HG02938 (cell line): ENCODE measurements around the gene PEX6.

ENCODE experiments used
- ATAC-seq: cut with Tn5 transposase; IDR thresholded peaks from one replicate; pipeline ENCODE4 v1.9.1; 2021; ENCODE audit warnings: mild to moderate bottlenecking, moderate library complexity; ENCODE audit not compliant: unreplicated experiment

The PEX6 gene

GRCh38 chr6:42938428-42938796 lies 40.6 kb downstream of the PEX6 start:
- no peak for ATAC-seq

DNA sequence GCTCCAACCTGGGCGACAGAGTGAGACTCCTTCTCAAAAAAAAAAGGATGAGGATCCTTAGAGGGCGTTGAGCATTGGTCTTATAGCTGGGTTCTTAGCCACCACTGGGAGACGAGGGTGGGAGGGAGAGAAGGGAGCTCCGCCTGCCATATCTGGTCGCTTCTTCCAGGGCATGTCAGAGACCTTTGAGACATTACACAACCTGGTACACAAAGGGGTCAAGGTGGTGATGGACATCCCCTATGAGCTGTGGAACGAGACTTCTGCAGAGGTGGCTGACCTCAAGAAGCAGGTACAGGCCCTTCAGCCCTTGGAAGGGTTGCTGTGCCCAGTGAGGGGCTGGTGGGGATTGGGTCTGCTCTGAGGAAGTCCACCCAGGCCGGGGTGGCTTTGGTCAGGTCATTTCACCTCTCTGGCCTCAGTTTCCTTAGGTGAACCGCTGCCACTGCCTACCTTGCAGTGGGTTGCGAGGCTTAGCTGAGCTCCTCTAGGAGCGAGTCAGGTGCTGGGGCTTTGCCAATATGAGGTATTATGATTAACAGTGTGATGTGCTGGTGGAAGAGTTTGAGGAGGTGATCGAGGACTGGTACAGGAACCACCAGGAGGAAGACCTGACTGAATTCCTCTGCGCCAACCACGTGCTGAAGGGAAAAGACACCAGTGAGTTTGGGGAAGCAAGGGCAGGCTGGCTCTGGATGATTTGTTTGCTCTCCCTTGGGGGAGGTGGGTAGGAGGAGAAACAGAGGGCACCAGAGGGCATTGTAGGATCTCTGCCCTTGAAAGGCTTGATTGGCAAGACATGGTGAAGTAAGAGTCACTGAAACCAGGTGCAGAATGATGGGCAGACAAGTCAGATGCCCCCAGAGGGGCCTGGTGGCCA lies 41.2 kb downstream of the PEX6 start:
- ATAC-seq: no peak

- ATAC-seq: no peak
Measured at GRCh38 chr6:42936398-42936797, 42.6 kb downstream of the PEX6 start.

GRCh38 chr6:42935322-42935721 lies 43.7 kb downstream of the PEX6 start:
- ATAC-seq: no peak

GRCh38 chr6:42933205-42933604 lies 45.8 kb downstream of the PEX6 start:
- ATAC-seq: no peak

DNA sequence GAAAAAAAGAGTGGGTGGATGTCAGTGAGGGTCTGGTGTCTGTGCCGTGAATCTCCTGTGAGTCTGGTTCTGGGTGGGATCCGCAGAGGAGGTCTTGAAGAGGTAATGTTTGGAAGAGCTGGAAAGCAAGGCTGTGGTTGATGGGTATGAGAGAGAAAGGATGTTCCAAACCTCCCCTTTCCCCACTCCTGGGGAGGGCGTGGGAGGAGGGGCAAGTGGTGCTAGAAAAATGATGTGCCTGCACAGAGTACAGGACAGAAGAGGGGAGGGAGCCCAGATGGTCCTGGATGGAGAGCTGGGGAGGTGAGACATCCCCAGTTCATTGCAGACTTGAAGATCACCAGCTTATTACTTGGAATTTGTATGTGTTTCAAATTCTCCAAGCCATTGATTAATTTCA lies 46.6 kb downstream of the PEX6 start:
- no peak for ATAC-seq

DNA sequence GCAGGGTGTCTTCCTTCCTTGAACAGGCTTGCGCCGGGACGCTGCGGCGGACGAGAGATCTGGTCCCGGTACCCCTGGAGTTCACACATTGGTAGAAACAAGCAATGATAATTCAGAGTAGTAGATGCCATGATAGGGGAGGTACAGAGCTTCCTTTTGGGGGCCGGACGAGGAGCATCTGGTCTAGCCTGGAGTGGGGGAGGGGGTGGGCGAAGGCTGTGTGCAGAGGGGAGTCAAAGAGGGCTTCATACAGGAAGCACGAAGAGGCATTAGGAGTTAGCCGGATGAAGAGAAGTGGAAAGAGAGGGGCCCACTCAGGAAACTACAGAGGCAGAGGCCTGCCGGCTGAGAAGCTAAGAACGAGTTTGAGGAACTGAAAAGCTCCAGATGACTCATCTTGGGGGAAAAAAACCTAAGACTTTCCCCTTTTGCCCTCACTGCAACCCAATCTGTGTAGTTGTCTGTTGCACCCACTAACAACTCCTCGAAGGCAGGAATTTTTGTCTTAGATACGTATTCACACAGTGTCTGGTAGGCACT lies 49.1 kb downstream of the PEX6 start:
- peak; percentile 61 for ATAC-seq

GRCh38 chr6:42928986-42929820 lies 49.8 kb downstream of the PEX6 start, which contains the start of gene CNPY3:
Gene CNPY3, plus strand, starts transcription at chr6:42929480. Its CDS starts 91 bp downstream, at chr6:42929571.
- ATAC-seq: peak; percentile 69

- no peak for ATAC-seq
Measured at GRCh38 chr6:42925248-42925857, 53.6 kb downstream of the PEX6 start.

DNA sequence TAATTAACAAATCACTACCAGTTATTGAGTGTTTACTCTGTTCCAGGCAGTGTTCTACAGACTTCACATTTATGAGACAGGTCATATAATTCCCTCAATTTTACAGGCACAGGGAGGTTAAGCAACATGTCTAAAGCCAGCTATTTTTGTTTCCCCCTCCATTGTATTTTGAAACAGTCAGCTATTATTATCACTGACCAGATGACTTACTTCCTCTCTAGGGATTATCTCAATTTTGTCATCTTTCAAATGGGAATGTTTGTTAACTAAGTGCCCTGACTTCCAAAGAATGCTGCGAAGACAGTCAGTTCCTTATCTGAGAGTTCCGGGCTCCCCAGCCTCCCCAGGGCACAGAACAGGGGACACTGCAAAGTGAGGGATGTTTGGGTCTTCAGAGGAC lies 55.3 kb downstream of the PEX6 start:
- no peak for ATAC-seq

GRCh38 chr6:42921801-42922200 lies 57.2 kb downstream of the PEX6 start:
- no peak for ATAC-seq

DNA sequence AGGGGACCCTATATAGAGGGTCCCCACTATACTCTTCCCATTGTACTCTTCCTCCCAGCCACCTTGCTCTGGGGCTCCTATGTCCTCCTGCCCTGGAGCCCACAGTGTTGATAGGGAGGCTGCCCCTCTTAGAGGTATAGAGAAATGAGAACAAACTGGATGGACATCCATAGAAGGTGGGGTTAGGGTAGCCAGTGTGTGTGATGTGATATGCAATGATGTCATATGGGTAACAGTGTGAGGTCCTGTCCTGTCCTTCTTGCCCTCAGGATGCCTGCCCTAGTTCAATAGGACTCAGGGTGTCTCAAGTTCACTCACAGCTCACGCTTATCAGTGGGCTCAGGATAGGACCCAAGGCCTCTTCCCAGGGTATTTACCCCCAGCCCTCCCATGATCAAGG lies 62.7 kb downstream of the PEX6 start:
- ATAC-seq: no peak

DNA sequence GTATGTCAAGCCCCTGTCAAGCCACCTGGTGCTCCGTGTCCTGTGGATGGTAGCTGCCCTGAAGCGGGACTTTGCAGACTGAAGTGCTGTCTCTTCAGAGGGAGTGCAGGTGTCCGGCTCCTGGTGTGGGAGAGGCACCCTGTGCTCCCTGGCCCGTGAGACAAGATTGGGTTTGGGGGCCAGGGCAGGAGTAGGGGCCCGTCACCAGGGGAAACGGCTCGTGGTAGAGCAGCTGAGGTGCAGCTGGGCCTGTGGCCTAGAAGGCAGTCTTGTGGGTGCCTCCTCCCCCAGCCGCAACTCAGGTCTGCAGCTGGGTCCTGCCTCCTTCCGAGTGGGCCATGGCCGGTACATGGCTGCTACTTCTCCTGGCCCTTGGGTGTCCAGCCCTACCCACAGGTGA lies 63.2 kb downstream of the PEX6 start, which contains the start of gene PTCRA:
PTCRA (plus strand) TSS at position 322 of the 400 bp plus-strand sequence; CDS start at position 339, 17 bp downstream.
- ATAC-seq: no peak

DNA sequence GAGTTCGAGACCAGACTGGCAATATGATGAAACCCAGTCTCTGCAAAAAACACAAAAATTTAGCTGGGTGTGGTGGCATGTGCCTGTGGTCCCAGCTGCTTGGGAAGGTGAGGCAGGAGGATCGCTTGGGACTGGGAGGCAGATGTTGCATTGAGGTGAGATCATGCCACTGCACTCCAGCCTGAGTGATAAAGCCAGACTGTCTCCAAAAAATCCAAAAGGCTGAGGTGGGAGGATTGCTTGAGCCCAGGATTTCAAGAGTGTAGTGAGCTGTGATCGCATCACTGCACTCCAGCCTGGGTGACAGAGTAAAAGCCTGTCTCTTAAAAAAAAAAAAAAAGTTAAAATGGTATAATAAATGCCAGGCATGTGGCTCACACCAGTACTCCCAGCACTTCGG lies 64.4 kb downstream of the PEX6 start:
- ATAC-seq: no peak
